NCI-H1694 treated with DMSO at 0.1 percent for 48 hours (cell line): ENCODE results near the gene SFT2D1.

Source experiments
- DNase-seq: peaks from one replicate; lab custom pipeline; 2025; lab: John Stamatoyannopoulos, UW

Gene SFT2D1

GRCh38 chr6:166333172-166333995 is 9.0 kb downstream of the SFT2D1 start:
- DNase-seq: no peak

GRCh38 chr6:166331503-166332415 is 10.6 kb downstream of the SFT2D1 start:
- DNase-seq: no peak

- no peak for DNase-seq
Observed at GRCh38 chr6:166330612-166331011, 11.7 kb downstream of the SFT2D1 start.

GRCh38 chr6:166325383-166326042 is 16.8 kb downstream of the SFT2D1 start:
- no peak for DNase-seq

GRCh38 chr6:166323395-166323794 is 18.9 kb downstream of the SFT2D1 start:
- no peak for DNase-seq

- no peak for DNase-seq
Observed at GRCh38 chr6:166318649-166319600, 23.4 kb downstream of the SFT2D1 start.

GRCh38 chr6:166318227-166318626 is 24.1 kb downstream of the SFT2D1 start:
- DNase-seq: no peak

- DNase-seq: no peak
Observed at GRCh38 chr6:166317261-166318212, 24.8 kb downstream of the SFT2D1 start.

GRCh38 chr6:166315436-166315835 is 26.9 kb downstream of the SFT2D1 start:
- no peak for DNase-seq

- DNase-seq: no peak
Observed at GRCh38 chr6:166314454-166314853, 27.9 kb downstream of the SFT2D1 start.

GRCh38 chr6:166313255-166314070 is 28.9 kb downstream of the SFT2D1 start:
- DNase-seq: peak; percentile 18

- DNase-seq: no peak
Observed at GRCh38 chr6:166312832-166313231, 29.5 kb downstream of the SFT2D1 start.

GRCh38 chr6:166310634-166311033 is 31.7 kb downstream of the SFT2D1 start:
- no peak for DNase-seq

- DNase-seq: no peak
Observed at GRCh38 chr6:166309977-166310376, 32.4 kb downstream of the SFT2D1 start.

GRCh38 chr6:166308769-166309589 is 33.4 kb downstream of the SFT2D1 start:
- no peak for DNase-seq

GRCh38 chr6:166308033-166308768 is 34.1 kb downstream of the SFT2D1 start, which contains the start of gene PRR18:
Gene PRR18 (minus strand): TSS chr6:166308392. CDS start chr6:166308142, 250 bp downstream.
- no peak for DNase-seq
